Lower leg skin (tissue), 4 donors: Measurements from ENCODE around the gene ZNF746. TPM values are rescaled to one million over a fixed set of nuclear protein-coding genes. Genes with fewer than 3 reads are reported as not detected.

Experiments
- DNase-seq, 2 donors: peaks; one replicate each; pipeline ENCODE4 v3.0.0-alpha.2; 2019; ENCODE audit warnings: low spot score in 2 of 2
- H3K4me3 ChIP-seq: fragments of 200-600 bp; sonication (generic); 2 replicates; pipeline ENCODE4 v1.5.1; 2017; ENCODE audit warnings: mild to moderate bottlenecking, low read depth; ENCODE audit not compliant: poor library complexity, severe bottlenecking
- POLR2A ChIP-seq, 2 donors: fragments of 450-650 bp; IDR thresholded peaks; one replicate each; pipeline ENCODE4 v1.6.1; 2016 to 2017; ENCODE audit warnings: antibody characterized with exemption in 2 of 2, mild to moderate bottlenecking in 1 of 2, moderate library complexity in 1 of 2
- WGBS, 2 donors: methylation state at CpG; one replicate each; pipeline ENCODE4 v1.1.5; 2018; 5-methylcytosine and 5-hydroxymethylcytosine counted together
- intact Hi-C: fragments of 100-400 bp; cut with DNase I; formaldehyde crosslinking; loops from one replicate; pipeline ENCODE4 v1.15.0; 2023; ENCODE audit warnings: low total_unique reads
- total RNA-seq, 4 donors: library from RNA; depleted of rRNA; stranded (reverse); fragments of >200 nt; gene quantifications; one replicate each; pipeline ENCODE4 v1.1.0, GENCODE V29; 2016
- TF ChIP-seq, protein P1 (sequence below), 3 donors: fragments of 450-650 bp; IDR thresholded peaks; one replicate each; pipeline ENCODE4 v1.5.1; 2016; ENCODE audit warnings: antibody characterized with exemption in 3 of 3, mild to moderate bottlenecking in 3 of 3, moderate library complexity in 2 of 3

ZNF746 gene
- total RNA-seq, 4 donors from 2014 or later = 21.6 to 26.3 (median 23.8) TPM

GRCh38 chr7:149475121-149476045, 22.2 kb downstream of the ZNF746 start:
- DNase-seq = no peak
- WGBS, 2 donors = 93 to 94% methylated on average over 16 to 21 of the region's 21 CpGs
- TF ChIP-seq, protein P1, sequence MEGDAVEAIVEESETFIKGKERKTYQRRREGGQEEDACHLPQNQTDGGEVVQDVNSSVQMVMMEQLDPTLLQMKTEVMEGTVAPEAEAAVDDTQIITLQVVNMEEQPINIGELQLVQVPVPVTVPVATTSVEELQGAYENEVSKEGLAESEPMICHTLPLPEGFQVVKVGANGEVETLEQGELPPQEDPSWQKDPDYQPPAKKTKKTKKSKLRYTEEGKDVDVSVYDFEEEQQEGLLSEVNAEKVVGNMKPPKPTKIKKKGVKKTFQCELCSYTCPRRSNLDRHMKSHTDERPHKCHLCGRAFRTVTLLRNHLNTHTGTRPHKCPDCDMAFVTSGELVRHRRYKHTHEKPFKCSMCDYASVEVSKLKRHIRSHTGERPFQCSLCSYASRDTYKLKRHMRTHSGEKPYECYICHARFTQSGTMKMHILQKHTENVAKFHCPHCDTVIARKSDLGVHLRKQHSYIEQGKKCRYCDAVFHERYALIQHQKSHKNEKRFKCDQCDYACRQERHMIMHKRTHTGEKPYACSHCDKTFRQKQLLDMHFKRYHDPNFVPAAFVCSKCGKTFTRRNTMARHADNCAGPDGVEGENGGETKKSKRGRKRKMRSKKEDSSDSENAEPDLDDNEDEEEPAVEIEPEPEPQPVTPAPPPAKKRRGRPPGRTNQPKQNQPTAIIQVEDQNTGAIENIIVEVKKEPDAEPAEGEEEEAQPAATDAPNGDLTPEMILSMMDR (IDR thresholded peaks at IDR 0.05) = no peak
- TF ChIP-seq POLR2A (IDR thresholded peaks at IDR 0.05) = no peak
- no peak overlapping the region for H3K4me3 ChIP-seq
- intact Hi-C loops = no loop called here

DNA sequence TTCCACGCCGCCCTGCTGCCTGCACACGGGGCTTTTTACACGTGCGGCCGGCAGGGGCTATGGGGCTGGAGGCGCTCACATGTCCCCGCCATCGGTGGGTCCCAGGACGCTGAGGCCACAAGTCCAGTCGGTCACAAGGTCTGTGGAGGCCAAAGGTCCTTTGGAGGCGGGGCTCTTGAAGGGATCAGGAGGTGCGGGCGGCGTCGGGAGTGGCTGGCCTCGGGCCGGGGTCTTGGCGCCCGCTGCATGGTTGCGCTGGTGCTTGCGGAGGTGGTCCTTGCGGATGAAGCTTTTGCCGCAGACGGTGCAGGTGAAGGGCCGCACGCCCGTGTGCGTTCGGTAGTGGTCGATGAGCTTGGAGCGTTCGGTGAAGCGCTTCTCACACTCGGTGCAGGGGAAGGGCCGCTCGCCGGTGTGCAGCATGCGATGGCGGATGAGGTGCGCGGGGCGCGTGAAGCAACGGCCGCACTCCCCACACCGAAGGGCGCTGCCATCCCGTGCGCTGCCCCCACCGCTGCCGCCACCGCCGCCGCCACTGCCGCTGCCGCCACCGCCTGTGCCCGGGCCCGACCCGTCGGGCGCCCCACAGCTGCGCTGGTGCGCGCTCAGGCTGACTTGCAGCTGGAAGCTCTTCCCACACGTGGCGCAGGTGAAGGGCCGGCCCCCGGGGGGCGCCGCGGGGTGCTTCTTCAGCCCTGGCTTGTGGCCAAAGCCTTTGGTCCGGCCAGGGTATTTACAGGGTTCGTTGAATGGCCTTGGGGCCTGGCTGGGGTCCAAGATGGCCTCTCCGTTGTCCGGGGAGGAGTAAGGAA, 23.1 kb downstream of the ZNF746 start:
- WGBS, 2 donors = 94 to 95% methylated on average over 69 to 77 of the region's 77 CpGs
- no peak overlapping the region for H3K4me3 ChIP-seq
- intact Hi-C loops = no loop called here
- DNase-seq = no peak
- TF ChIP-seq, protein P1 (IDR thresholded peaks at IDR 0.05) = no peak
- TF ChIP-seq POLR2A (IDR thresholded peaks at IDR 0.05) = no peak

GRCh38 chr7:149473251-149473650, 24.4 kb downstream of the ZNF746 start:
- TF ChIP-seq, protein P1 (IDR thresholded peaks at IDR 0.05) = no peak
- TF ChIP-seq POLR2A (IDR thresholded peaks at IDR 0.05) = no peak
- H3K4me3 ChIP-seq = no peak overlapping the region
- intact Hi-C loops = no loop called here
- 86% methylated on average over 6 of the region's 6 CpGs for WGBS, 2 donors
- DNase-seq = no peak

GRCh38 chr7:149471289-149471953, 26.2 kb downstream of the ZNF746 start:
- 95 to 97% methylated on average over 6 of the region's 6 CpGs for WGBS, 2 donors

GRCh38 chr7:149469806-149470205, 27.8 kb downstream of the ZNF746 start:
- H3K4me3 ChIP-seq = no peak overlapping the region
- intact Hi-C loops = no loop called here
- TF ChIP-seq, protein P1 (IDR thresholded peaks at IDR 0.05) = no peak
- TF ChIP-seq POLR2A (IDR thresholded peaks at IDR 0.05) = no peak
- DNase-seq = no peak
- 88 to 92% methylated on average over 8 of the region's 8 CpGs for WGBS, 2 donors

More at GRCh38 chr7:149471289-149471953, 26.2 kb downstream of the ZNF746 start:
- no peak for DNase-seq
- TF ChIP-seq POLR2A (IDR thresholded peaks at IDR 0.05) = no peak
- TF ChIP-seq, protein P1 (IDR thresholded peaks at IDR 0.05) = no peak
- intact Hi-C loops = no loop called here
- no peak overlapping the region for H3K4me3 ChIP-seq
